GM18909 (cell line): ENCODE measurements around the gene C10orf95.

Source experiments
- ATAC-seq: cut with Tn5 transposase; IDR thresholded peaks from one replicate; pipeline ENCODE4 v1.9.1; 2021; ENCODE audit warnings: mild to moderate bottlenecking; ENCODE audit not compliant: unreplicated experiment, poor library complexity

Gene C10orf95

DNA sequence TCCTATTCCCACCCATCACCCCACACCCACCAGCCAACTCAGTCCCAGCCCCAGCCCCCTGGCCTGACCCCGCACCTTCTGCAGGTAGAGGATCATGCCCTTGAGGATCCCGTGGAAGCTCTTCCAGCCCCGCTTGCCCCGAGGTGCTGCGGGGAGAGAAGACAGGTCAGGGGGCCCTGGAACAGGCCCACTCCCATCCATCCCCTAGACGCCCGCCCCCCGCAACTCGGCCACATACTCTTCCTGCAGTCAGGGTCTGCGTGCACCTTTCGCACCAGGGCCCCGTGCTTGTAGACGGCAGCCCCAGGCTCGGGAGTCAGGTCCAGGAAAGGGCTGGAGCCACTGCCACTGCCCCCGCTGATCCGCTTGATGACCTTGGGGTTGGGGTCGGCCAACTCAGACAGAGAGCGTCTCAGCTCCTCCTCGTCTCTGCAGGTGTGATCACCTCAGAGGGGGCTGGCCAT is 46.2 kb downstream of the C10orf95 start:
- no peak for ATAC-seq

- ATAC-seq: no peak
Measured at GRCh38 chr10:102404361-102405107, 46.8 kb downstream of the C10orf95 start.

GRCh38 chr10:102403115-102403514 is 48.2 kb downstream of the C10orf95 start:
- no peak for ATAC-seq

DNA sequence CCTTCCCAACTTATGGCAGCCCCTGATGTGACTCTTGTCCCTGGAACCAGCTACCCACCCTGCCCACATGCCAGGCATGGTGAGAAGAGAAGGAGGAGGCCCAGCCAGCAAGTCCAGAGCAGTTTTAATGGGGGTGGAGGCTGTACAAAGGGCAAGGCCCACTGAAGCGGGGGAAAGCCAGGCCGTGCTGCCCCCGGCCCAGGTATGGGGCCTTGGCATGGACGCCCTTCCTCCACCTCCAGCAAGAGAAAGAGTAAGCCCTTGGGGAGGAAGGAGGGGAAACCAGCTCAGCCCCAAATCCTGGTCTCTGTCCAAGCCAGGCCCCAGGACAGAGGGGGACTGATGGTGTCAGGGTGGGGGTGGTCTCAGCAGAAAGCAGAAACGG is 48.8 kb downstream of the C10orf95 start:
- no peak for ATAC-seq

GRCh38 chr10:102401735-102402511 is 49.4 kb downstream of the C10orf95 start:
- ATAC-seq: no peak

- no peak for ATAC-seq
Measured at GRCh38 chr10:102401342-102401654, 50.0 kb downstream of the C10orf95 start.

DNA sequence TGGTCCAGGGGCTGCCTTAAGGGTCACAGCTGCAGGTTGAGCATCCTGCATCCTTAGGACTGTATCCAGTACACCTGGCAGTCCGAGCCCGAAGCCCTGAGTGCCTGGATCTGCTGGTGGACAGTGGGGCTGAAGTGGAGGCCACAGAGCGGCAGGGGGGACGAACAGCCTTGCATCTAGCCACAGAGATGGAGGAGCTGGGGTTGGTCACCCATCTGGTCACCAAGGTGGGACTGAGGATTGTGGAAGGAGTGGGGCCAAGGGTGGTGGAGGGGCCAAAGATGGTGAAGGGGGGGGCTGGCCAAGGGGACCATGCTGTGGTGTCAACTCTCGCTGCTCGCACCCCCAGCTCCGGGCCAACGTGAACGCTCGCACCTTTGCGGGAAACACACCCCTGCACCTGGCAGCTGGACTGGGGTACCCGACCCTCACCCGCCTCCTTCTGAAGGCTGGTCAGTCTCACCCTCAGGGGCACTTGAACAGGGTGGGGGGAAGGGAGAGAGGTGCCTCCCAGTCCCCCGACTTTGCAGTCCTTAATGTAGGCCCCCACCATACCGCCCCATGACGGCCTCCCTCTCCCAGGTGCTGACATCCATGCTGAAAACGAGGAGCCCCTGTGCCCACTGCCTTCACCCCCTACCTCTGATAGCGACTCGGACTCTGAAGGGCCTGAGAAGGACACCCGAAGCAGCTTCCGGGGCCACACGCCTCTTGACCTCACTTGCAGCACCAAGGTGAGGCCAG is 50.6 kb downstream of the C10orf95 start:
- no peak for ATAC-seq

- ATAC-seq: no peak
Measured at GRCh38 chr10:102400076-102400475, 51.3 kb downstream of the C10orf95 start.
